ENCODE results near the gene MAML2. TPM values are rescaled to one million over a fixed set of nuclear protein-coding genes. Genes with fewer than 3 reads are reported as not detected.
A peak's percentile ranks its signal among the peaks of the same experiment; 100 is the strongest.

The MAML2 gene
- total and polyA plus RNA-seq, 9 of the 15 experiments (the other 6 are each of a cell fraction or from before 2014, with no cell fraction given): 0.79 to 6.8 (median 4.8) TPM

GRCh38 chr11:96257036-96257435 lies 86.0 kb downstream of the MAML2 start (continued):
- TF ChIP-seq RCOR1 (IDR thresholded peaks at IDR 0.05; ENCODE audit: borderline replicate concordance in 1 of 2, low read depth in 2 of 2, low read length in 2 of 2) (0 out of 4 replicates have a peak, but pooled peaks of 1 of the 2 experiments have one; percentile 47), SRSF1 (IDR thresholded peaks at IDR 0.05; ENCODE audit: low read depth, low read length) (no peak), NR2C1 (IDR thresholded peaks at IDR 0.05) (no peak), NR2C1 (tag; IDR thresholded peaks at IDR 0.05) (peak; percentile 39), CREM (IDR thresholded peaks at IDR 0.05; ENCODE audit: low read depth) (no peak)

- BruUV-seq (replicated peaks): no TSS peak
- Histone ChIP-seq H3K79me2 (ENCODE audit: control insufficient read depth, insufficient read depth, low read length) (peaks cover 6% of the 10 kb centered on the region; the same call in 1 of the 3 replicates), H4K20me1 (replicated peaks; ENCODE audit: control insufficient read depth, insufficient read depth, low read length) (no peaks in the 10 kb centered on the region), H3K27ac (ENCODE audit: extremely low read depth, low read depth, low read length) (peak overlapping the region; percentile 49), H3K27me3 (ENCODE audit: control insufficient read depth in 2 of 2, insufficient read depth in 2 of 2, low read length in 2 of 2) (no peaks in the 10 kb centered on the region), H3K36me3 (ENCODE audit: control insufficient read depth, insufficient read depth, low read length) (no peaks in the 10 kb centered on the region), H3K4me2 (ENCODE audit: insufficient read depth, low read length) (peak overlapping the region; percentile 35), H3K9ac (ENCODE audit: insufficient read depth in 1 of 2, low read depth in 2 of 2, low read length in 2 of 2) (peak overlapping the region; percentile 18 to 73; a peak in 3 of 4 replicates), H3K9me1 (ENCODE audit: control insufficient read depth, insufficient read depth, low read length) (no peaks in the 10 kb centered on the region), H3K4me3 (no peak overlapping the region), H3K4me1 (replicated peaks in 1 of 2; ENCODE audit: control insufficient read depth in 2 of 2, insufficient read depth in 2 of 2, low read length in 2 of 2) (peaks cover 12 to 58% of the 10 kb centered on the region in 2 experiments), H2AFZ (ENCODE audit: low read depth, low read length) (peak overlapping the region; percentile 88), H3K9me3 (replicated peaks; ENCODE audit: control insufficient read depth, insufficient read depth, low read depth, low read length) (no peaks in the 10 kb centered on the region)
- in situ Hi-C loops (cut with MboI): no loop called here
- WGBS (ENCODE audit: insufficient coverage, low coverage, missing lambda C conversion rate): 31% methylated on average over 8 of the region's 8 CpGs
- intact Hi-C loops (cut with micrococcal nuclease): loop anchor here (5.0 kb wide), 2 partner anchors 44 to 66 kb away; no protein-coding TSS in a partner anchor
- DNase-seq (ENCODE audit: extremely low read depth in 1 of 4, low spot score in 3 of 4) (peak in 1 of 4 experiments; percentile 37), ATAC-seq (peak; percentile 33), FAIRE-seq (peak; percentile 11)
- ChIA-PET CTCF (ENCODE audit: low intra/inter-chr PET ratio) (no interaction called here), POLR2A (interaction anchor here (0.6 to 1.4 kb wide), 6 partner anchors 10 to 66 kb away, joined by 3 to 4 read pairs (median 3); no protein-coding TSS in a partner anchor)
- TF ChIP-seq VEZF1 (CRISPR knock-in tag; IDR thresholded peaks at IDR 0.05) (peak; percentile 20; the same call in 1 of the 2 replicates), FOXA1 (IDR thresholded peaks at IDR 0.05; ENCODE audit: borderline replicate concordance) (no peak), HDGF (IDR thresholded peaks at IDR 0.05) (no peak), DMBX1 (CRISPR knock-in tag; IDR thresholded peaks at IDR 0.05; ENCODE audit: borderline replicate concordance) (peak; percentile 15; the same call in 1 of the 2 replicates), RAD21 (CRISPR knock-in tag; conservative IDR thresholded peaks at IDR 0.05 in 1 of 2, IDR thresholded peaks at IDR 0.05 in 1 of 2) (peak in 1 of 2 experiments; percentile 6; a peak in 1 of 4 replicates), ZNF696 (CRISPR knock-in tag; conservative IDR thresholded peaks at IDR 0.05) (no peak), ZNF253 (CRISPR knock-in tag; conservative IDR thresholded peaks at IDR 0.05) (no peak), MITF (IDR thresholded peaks at IDR 0.05) (no peak), BCOR (IDR thresholded peaks at IDR 0.05) (0 out of 2 replicates have a peak, but pooled peaks have one; percentile 2), U2AF1 (optimal IDR thresholded peaks at IDR 0.05; ENCODE audit: low read depth, low read length) (no peak), ZBTB9 (CRISPR knock-in tag; IDR thresholded peaks at IDR 0.05) (no peak), RFX1 (IDR thresholded peaks at IDR 0.05) (no peak)
Observed at GRCh38 chr11:96256215-96257011, 86.6 kb downstream of the MAML2 start.

All from K562 (cell line).